Measurements from ENCODE around the gene THRA.

DNA sequence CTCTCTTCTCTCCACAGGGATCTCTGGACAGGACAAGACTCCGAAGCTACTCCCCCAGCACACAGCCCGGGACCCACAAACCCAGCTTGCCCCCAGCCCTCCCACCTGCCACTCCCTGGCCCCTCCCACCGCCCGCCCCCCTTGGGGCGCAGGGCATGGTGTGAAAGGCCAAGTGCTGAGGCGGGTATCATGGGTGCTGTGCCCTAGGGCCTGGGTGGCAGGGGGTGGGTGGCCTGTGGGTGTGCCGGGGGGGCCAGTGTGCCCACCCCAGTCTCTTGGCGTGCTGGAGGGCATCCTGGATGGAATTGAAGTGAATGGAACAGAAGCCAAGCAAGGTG, 11.4 kb downstream of the THRA start:
- TF ChIP-seq CTCF (IDR thresholded peaks at IDR 0.05): no peak
- TF ChIP-seq TAF1 (IDR thresholded peaks at IDR 0.05; ENCODE audit: borderline replicate concordance, low read depth, low read length): no peak
- no peak for TF ChIP-seq RAD21 (IDR thresholded peaks at IDR 0.05; ENCODE audit: low read length)
- TF ChIP-seq TEAD4 (IDR thresholded peaks at IDR 0.05; ENCODE audit: borderline replicate concordance, insufficient read depth): no peak
- TF ChIP-seq EP300 (IDR thresholded peaks at IDR 0.05; ENCODE audit: borderline replicate concordance in 1 of 2, low read depth in 1 of 2, low read length in 1 of 2): no peak
- no peak for TF ChIP-seq POLR2AphosphoS5 (IDR thresholded peaks at IDR 0.05; ENCODE audit: low read depth, low read length)
- no peak for TF ChIP-seq USF2 (IDR thresholded peaks at IDR 0.05; ENCODE audit: borderline replicate concordance, low read depth, low read length)
- TF ChIP-seq YY1 (IDR thresholded peaks at IDR 0.05; ENCODE audit: low read depth): no peak
- TF ChIP-seq NFIC (IDR thresholded peaks at IDR 0.05; ENCODE audit: borderline replicate concordance): no peak
- no peak for TF ChIP-seq NRF1 (IDR thresholded peaks at IDR 0.05; ENCODE audit: low read depth, low read length)
- TF ChIP-seq, protein P1, sequence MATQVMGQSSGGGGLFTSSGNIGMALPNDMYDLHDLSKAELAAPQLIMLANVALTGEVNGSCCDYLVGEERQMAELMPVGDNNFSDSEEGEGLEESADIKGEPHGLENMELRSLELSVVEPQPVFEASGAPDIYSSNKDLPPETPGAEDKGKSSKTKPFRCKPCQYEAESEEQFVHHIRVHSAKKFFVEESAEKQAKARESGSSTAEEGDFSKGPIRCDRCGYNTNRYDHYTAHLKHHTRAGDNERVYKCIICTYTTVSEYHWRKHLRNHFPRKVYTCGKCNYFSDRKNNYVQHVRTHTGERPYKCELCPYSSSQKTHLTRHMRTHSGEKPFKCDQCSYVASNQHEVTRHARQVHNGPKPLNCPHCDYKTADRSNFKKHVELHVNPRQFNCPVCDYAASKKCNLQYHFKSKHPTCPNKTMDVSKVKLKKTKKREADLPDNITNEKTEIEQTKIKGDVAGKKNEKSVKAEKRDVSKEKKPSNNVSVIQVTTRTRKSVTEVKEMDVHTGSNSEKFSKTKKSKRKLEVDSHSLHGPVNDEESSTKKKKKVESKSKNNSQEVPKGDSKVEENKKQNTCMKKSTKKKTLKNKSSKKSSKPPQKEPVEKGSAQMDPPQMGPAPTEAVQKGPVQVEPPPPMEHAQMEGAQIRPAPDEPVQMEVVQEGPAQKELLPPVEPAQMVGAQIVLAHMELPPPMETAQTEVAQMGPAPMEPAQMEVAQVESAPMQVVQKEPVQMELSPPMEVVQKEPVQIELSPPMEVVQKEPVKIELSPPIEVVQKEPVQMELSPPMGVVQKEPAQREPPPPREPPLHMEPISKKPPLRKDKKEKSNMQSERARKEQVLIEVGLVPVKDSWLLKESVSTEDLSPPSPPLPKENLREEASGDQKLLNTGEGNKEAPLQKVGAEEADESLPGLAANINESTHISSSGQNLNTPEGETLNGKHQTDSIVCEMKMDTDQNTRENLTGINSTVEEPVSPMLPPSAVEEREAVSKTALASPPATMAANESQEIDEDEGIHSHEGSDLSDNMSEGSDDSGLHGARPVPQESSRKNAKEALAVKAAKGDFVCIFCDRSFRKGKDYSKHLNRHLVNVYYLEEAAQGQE (IDR thresholded peaks at IDR 0.05; ENCODE audit: low read depth, low read length): no peak
- no peak for TF ChIP-seq EZH2phosphoT487 (IDR thresholded peaks at IDR 0.05; ENCODE audit: borderline replicate concordance, low read depth)
- no peak for TF ChIP-seq SIN3A (IDR thresholded peaks at IDR 0.05; ENCODE audit: borderline replicate concordance, low read depth, low read length)
- no peak for TF ChIP-seq RCOR1 (IDR thresholded peaks at IDR 0.05; ENCODE audit: low read length)

Data from SK-N-SH (cell line).